Measurements from ENCODE around the gene PLA2G2F.

DNA sequence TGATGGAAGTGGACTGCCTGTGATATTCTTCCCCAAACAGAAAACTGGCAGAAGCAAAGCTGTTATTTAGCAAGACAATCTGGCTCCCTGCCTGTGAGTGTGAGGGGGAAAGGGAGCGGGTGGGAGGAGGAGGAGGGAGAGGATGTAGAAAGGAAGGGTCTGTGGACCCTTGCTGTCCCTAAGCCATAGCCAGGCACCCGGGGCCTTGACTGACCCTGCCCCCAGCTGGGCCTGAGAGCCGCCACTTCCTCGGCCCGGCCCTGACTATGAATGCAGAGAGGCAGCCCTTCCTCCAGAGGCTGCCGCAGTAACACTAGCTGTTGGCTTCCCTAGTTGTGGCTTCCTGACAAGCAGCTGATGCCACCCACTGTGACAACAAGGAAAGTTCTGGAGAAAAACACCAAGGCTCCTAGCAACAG, 13.9 kb downstream of the PLA2G2F start:
- TF ChIP-seq ZNF184 (tag by site-specific recombination; IDR thresholded peaks at IDR 0.05) (no peak), ZNF394 (tag by site-specific recombination; IDR thresholded peaks at IDR 0.05; ENCODE audit: borderline replicate concordance) (no peak), ZBTB8A (tag by site-specific recombination; IDR thresholded peaks at IDR 0.05) (no peak), ZNF350 (tag by site-specific recombination; IDR thresholded peaks at IDR 0.05) (no peak), ZBTB1 (tag by site-specific recombination; IDR thresholded peaks at IDR 0.05) (no peak), ZNF248 (tag by site-specific recombination; IDR thresholded peaks at IDR 0.05) (no peak), ZNF658 (tag by site-specific recombination; IDR thresholded peaks at IDR 0.05) (no peak), ZNF140 (tag by site-specific recombination; IDR thresholded peaks at IDR 0.05) (no peak), ZNF768 (tag by site-specific recombination; IDR thresholded peaks at IDR 0.05) (no peak), ZBTB17 (tag by site-specific recombination; IDR thresholded peaks at IDR 0.05) (no peak)
- TF ChIP-seq, protein P1, sequence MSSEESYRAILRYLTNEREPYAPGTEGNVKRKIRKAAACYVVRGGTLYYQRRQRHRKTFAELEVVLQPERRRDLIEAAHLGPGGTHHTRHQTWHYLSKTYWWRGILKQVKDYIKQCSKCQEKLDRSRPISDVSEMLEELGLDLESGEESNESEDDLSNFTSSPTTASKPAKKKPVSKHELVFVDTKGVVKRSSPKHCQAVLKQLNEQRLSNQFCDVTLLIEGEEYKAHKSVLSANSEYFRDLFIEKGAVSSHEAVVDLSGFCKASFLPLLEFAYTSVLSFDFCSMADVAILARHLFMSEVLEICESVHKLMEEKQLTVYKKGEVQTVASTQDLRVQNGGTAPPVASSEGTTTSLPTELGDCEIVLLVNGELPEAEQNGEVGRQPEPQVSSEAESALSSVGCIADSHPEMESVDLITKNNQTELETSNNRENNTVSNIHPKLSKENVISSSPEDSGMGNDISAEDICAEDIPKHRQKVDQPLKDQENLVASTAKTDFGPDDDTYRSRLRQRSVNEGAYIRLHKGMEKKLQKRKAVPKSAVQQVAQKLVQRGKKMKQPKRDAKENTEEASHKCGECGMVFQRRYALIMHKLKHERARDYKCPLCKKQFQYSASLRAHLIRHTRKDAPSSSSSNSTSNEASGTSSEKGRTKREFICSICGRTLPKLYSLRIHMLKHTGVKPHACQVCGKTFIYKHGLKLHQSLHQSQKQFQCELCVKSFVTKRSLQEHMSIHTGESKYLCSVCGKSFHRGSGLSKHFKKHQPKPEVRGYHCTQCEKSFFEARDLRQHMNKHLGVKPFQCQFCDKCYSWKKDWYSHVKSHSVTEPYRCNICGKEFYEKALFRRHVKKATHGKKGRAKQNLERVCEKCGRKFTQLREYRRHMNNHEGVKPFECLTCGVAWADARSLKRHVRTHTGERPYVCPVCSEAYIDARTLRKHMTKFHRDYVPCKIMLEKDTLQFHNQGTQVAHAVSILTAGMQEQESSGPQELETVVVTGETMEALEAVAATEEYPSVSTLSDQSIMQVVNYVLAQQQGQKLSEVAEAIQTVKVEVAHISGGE (tag by site-specific recombination; conservative IDR thresholded peaks at IDR 0.05; ENCODE audit: low read depth): no peak
- TF ChIP-seq, protein P2, sequence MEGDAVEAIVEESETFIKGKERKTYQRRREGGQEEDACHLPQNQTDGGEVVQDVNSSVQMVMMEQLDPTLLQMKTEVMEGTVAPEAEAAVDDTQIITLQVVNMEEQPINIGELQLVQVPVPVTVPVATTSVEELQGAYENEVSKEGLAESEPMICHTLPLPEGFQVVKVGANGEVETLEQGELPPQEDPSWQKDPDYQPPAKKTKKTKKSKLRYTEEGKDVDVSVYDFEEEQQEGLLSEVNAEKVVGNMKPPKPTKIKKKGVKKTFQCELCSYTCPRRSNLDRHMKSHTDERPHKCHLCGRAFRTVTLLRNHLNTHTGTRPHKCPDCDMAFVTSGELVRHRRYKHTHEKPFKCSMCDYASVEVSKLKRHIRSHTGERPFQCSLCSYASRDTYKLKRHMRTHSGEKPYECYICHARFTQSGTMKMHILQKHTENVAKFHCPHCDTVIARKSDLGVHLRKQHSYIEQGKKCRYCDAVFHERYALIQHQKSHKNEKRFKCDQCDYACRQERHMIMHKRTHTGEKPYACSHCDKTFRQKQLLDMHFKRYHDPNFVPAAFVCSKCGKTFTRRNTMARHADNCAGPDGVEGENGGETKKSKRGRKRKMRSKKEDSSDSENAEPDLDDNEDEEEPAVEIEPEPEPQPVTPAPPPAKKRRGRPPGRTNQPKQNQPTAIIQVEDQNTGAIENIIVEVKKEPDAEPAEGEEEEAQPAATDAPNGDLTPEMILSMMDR (tag by site-specific recombination; IDR thresholded peaks at IDR 0.05): no peak
- TF ChIP-seq, protein P3, sequence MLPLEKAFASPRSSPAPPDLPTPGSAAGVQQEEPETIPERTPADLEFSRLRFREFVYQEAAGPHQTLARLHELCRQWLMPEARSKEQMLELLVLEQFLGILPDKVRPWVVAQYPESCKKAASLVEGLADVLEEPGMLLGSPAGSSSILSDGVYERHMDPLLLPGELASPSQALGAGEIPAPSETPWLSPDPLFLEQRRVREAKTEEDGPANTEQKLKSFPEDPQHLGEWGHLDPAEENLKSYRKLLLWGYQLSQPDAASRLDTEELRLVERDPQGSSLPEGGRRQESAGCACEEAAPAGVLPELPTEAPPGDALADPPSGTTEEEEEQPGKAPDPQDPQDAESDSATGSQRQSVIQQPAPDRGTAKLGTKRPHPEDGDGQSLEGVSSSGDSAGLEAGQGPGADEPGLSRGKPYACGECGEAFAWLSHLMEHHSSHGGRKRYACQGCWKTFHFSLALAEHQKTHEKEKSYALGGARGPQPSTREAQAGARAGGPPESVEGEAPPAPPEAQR (tag by site-specific recombination; IDR thresholded peaks at IDR 0.05): no peak

Data from HEK293 (cell line).